Coronary artery (tissue), 2 donors: Measurements from ENCODE around the gene FRMD1.

Experiments used
- DNase-seq: peaks from one replicate; pipeline ENCODE4 v3.0.0-alpha.2; 2017; ENCODE audit warnings: low spot score
- H3K27ac ChIP-seq, 2 donors: fragments of 200-600 bp; sonication (generic); one replicate each; pipeline ENCODE4 v1.5.1; 2016 to 2019
- H3K4me3 ChIP-seq: fragments of 200-600 bp; sonication (generic); 2 replicates; pipeline ENCODE4 v1.5.1; 2016; ENCODE audit warnings: mild to moderate bottlenecking, moderate library complexity
- TF ChIP-seq, protein P1 (sequence below): fragments of 200-600 bp; sonication (generic); IDR thresholded peaks from one replicate; pipeline ENCODE4 v1.5.1; 2019; ENCODE audit warnings: antibody characterized with exemption

FRMD1 gene

DNA sequence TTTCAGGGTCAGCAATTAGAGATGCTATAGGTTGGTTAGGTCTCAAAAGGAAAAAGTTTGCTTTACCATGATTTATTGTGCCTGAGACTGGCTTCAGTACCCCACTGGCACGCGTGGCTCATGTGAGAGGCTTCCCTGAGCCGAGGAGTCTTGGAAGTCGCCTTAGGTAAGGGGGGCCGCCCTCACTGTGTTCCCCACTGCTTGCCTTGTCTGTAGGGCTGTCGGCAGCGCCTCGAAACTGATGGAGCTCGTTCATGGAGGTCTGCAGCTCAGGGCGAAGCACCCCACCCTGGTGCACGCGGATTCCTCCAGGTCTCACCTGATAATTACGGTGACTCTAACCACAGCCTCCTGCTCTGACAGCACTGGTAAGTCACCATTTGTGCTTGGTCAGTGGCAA, 39.2 kb downstream of the FRMD1 start:
- no peak for DNase-seq
- TF ChIP-seq, protein P1, sequence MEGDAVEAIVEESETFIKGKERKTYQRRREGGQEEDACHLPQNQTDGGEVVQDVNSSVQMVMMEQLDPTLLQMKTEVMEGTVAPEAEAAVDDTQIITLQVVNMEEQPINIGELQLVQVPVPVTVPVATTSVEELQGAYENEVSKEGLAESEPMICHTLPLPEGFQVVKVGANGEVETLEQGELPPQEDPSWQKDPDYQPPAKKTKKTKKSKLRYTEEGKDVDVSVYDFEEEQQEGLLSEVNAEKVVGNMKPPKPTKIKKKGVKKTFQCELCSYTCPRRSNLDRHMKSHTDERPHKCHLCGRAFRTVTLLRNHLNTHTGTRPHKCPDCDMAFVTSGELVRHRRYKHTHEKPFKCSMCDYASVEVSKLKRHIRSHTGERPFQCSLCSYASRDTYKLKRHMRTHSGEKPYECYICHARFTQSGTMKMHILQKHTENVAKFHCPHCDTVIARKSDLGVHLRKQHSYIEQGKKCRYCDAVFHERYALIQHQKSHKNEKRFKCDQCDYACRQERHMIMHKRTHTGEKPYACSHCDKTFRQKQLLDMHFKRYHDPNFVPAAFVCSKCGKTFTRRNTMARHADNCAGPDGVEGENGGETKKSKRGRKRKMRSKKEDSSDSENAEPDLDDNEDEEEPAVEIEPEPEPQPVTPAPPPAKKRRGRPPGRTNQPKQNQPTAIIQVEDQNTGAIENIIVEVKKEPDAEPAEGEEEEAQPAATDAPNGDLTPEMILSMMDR = no peak
- no peak overlapping the region for H3K27ac ChIP-seq
- H3K4me3 ChIP-seq = no peak overlapping the region

DNA sequence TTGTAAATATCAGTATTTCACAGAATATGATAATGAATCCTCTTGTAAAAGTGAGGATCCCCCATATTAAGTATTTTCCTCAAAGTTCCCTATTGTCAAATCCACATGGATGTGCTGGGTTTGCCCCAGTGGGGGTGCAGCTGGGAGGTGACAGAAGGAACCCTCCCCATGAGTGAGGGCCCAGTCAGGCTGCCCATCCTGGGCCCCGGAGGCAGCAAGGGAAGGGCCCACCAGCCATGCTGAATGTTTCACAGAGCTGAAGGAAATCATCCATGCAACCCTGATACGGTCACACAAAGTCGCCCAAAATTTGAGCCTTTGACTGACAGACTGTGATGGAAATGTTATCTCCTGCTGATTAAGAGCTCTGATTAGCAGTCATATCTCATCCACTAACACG, 39.7 kb downstream of the FRMD1 start:
- Histone ChIP-seq H3K27ac (no peak overlapping the region), H3K4me3 (no peak overlapping the region)
- no peak for DNase-seq
- TF ChIP-seq, protein P1 = no peak

DNA sequence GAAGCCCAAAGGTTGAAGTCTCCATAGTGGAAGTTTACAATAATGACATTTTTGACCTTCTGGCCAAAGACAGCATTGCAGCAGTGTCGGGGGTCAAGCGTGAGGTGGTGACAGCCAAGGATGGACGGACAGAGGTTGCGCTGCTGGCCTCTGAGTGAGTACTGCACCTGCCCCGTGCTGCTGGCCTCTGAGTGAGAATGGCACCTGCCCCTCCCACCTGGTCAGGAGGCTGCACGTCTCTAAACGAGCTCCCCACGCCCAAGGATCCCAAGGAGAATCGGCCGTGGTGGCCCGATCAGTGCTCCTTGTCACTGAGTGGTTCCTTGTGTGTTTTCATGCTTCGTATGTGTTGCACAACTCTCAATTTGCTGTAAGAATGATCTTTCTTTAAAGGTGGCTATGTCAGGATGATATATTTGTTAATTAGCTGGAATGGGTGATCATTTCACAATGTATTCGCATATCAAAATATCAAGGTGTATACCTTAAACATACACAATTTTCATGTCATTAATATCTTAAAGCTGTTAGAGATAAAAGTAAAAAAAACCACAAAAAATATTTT, 40.4 kb downstream of the FRMD1 start:
- DNase-seq = no peak
- TF ChIP-seq, protein P1 = no peak
- Histone ChIP-seq H3K27ac (no peak overlapping the region), H3K4me3 (no peak overlapping the region)

DNA sequence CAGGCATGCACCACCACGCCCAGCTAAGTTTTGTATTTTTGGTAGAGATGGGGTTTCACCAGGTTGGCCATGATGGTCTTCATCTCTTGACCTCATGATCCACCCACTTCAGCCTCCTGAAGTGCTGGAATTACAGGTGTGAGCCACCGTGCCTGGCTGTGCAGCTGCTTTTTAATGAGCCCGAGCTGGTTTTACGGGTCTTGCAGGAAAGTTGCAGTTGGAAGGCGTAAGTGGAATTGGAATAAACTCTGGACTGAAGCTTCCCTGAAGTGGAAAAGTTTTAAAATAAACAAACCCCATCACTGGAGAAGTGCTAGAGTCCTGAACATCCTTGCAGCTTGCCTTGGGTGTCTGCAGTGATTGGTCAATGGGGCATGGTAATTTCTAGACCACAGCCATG, 41.2 kb downstream of the FRMD1 start:
- Histone ChIP-seq H3K4me3 (no peak overlapping the region), H3K27ac (no peak overlapping the region)
- TF ChIP-seq, protein P1 = no peak
- DNase-seq = no peak

DNA sequence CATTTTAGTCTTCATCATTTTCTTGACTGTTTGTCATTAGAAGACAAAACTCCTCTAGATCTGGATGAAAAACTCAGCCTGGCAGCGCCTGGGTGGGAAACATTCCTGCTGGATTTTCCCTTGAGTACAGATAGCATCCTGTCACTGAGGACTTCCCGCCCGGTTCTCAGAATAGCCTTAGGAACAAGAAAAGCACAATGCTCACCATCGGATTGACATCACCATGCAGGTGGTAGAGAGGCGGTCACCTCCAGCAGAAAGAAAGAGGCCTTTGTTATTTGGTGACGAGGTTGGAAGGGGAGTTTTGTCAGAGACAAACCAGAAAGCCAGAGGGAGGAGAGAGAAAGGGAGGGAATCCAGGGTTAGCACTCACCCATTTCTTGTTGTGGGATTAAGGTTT, 41.8 kb downstream of the FRMD1 start:
- TF ChIP-seq, protein P1 = no peak
- no peak overlapping the region for H3K4me3 ChIP-seq
- no peak overlapping the region for H3K27ac ChIP-seq
- no peak for DNase-seq

DNA sequence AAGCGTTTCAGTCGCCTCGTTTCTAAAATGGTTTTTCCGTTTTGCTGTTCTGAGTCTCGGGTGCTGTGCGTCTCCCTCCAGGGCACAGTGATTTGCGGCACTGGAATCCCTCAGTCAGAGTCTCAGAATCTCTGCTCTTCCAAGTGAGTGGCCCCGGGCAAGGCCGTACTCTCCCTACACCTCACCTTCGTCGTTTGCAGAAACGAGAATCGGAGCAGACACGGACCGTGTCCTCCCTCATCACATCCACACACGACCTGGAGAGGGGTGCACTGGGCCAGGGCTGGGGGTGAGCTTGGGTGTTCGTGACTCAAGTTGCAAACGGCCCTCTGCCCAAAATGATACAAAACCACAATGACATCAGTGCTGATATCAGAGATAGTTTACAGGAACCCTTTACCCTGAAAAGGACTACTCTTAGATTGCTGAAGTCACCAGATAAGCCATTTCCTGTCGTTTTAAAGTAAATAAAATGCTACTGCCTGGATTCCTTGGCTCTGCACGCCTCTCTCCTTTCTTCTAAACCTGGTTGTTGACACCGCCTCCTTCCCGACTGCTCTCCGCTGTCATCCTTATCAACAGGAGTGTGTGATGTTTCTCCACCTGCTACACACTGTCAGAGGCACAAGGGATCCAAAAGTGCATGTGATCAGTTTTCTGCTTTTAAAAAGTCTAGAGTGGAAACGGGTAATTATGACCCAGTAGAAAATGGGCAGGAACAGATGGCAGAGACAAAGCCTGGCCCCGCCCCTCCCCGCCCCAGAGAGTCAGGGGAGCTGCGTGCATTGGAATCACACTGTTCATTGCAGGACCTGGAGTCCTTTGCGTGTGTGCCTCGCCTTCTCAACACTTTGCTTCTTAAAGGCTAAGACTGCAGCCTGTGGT, 43.1 kb downstream of the FRMD1 start:
- peak overlapping the region; percentile 59 for H3K4me3 ChIP-seq
- peak overlapping the region in 1 of 2 donors; percentile 44 for H3K27ac ChIP-seq
- TF ChIP-seq, protein P1 = no peak
- no peak for DNase-seq
